DND-41 (cell line): Measurements from ENCODE around the gene CDK5RAP1.
A peak's percentile ranks its signal among the peaks of the same experiment; 100 is the strongest.

Experiments
- ATAC-seq: fragments of 200-7000 bp; cut with Tn5 transposase; 3 replicates; pipeline ENCODE4 v1.9.1; 2021; ENCODE audit warnings: low read depth; ENCODE audit not compliant: insufficient read depth
- DNase-seq: peaks from one replicate; pipeline ENCODE4 v3.0.0-alpha.2; 2020
- H2AFZ ChIP-seq: 2 replicates; pipeline ENCODE4 v1.6.0; 2012; ENCODE audit warnings: low read depth, low read length
- H3K27ac ChIP-seq: 2 replicates; pipeline ENCODE4 v1.5.1; 2012; ENCODE audit warnings: low read length, inconsistent platforms
- H3K27me3 ChIP-seq: fragments of 200-600 bp; sonication (generic); 2 replicates; pipeline ENCODE4 v1.6.0; 2012; ENCODE audit warnings: low read length, mild to moderate bottlenecking, inconsistent platforms; ENCODE audit not compliant: insufficient read depth, poor library complexity
- H3K36me3 ChIP-seq: 2 replicates; pipeline ENCODE4 v1.5.1; 2012; ENCODE audit warnings: low read length, inconsistent platforms; ENCODE audit not compliant: insufficient read depth
- H3K4me1 ChIP-seq: 2 replicates; pipeline ENCODE4 v1.5.1; 2012; ENCODE audit warnings: mild to moderate bottlenecking, low read length; ENCODE audit not compliant: insufficient read depth
- H3K4me2 ChIP-seq: 2 replicates; pipeline ENCODE4 v1.6.0; 2012; ENCODE audit warnings: mild to moderate bottlenecking, moderate library complexity, low read length, inconsistent platforms; ENCODE audit not compliant: insufficient read depth
- H3K4me3 ChIP-seq, 2 experiments: fragments of 200-600 bp in 1 of 2; shearing (Covaris generic) in 1 of 2; 2 replicates each; pipeline ENCODE4 v1.5.1; 2012 to 2016; ENCODE audit warnings: inconsistent platforms in 2 of 2, low read length in 2 of 2, mild to moderate bottlenecking in 2 of 2, low read depth in 1 of 2, moderate library complexity in 1 of 2
- H3K79me2 ChIP-seq: 2 replicates; pipeline ENCODE4 v1.6.0; 2012; ENCODE audit warnings: low read length, inconsistent platforms; ENCODE audit not compliant: insufficient read depth
- H3K9ac ChIP-seq: 2 replicates; pipeline ENCODE4 v1.6.0; 2012; ENCODE audit warnings: low read depth, mild to moderate bottlenecking, inconsistent platforms, low read length, moderate library complexity
- H3K9me3 ChIP-seq: 2 replicates; pipeline ENCODE4 v1.5.1; 2012; ENCODE audit warnings: low read length, moderate library complexity, mild to moderate bottlenecking, inconsistent platforms; ENCODE audit not compliant: insufficient read depth, severe bottlenecking
- H4K20me1 ChIP-seq: 2 replicates; pipeline ENCODE4 v1.6.0; 2012; ENCODE audit warnings: low read length; ENCODE audit not compliant: insufficient read depth
- CTCF ChIP-seq: IDR thresholded peaks from 2 replicates; pipeline ENCODE4 v1.5.1; 2012; ENCODE audit warnings: borderline replicate concordance, low read length, moderate library complexity, mild to moderate bottlenecking; ENCODE audit not compliant: poor library complexity, severe bottlenecking; ENCODE audit errors: extremely low read depth
- EZH2 ChIP-seq: IDR thresholded peaks from 3 replicates; pipeline ENCODE4 v1.6.1; 2012; ENCODE audit warnings: borderline replicate concordance, low read depth, mild to moderate bottlenecking, moderate library complexity, low read length, inconsistent platforms; ENCODE audit not compliant: severe bottlenecking

The CDK5RAP1 gene

DNA sequence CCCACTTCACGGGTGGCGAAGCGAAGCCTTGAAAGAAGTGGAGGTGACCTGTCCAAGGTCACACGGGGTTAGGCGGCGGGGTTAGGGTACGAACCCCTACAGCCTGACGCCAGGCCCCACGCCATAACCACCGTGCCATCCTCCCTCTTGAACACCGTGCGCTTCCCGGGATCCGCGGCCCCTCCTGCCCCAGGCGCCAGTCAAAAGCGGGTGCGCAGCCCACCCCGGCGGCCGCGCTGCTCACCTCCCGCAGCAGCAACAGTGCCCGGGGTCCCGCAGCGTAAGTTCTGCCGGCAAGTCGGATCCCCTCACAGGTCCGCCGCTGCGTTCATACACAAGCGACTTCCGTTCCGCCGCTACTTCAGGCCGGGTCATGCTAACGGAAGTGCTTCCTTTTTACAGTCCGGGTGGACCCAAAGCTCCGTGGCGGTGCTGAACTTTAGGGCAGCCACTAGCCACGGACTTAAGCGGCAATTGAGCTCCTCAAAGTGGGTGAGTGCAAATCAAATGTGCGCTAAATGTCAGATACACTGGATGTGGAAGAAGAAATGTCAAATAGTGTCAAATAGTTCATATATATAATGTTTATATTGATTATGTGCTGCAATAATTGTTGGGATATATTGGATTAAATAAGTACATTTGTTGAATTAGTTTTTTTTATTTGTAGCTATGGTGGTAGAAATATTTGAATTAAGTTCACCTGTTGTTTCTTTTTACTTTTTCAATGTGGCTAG lies at the start of gene CDK5RAP1:
Gene CDK5RAP1 (minus strand): TSS at position 336 of the 737 bp plus-strand sequence. CDS start 4,455 bp downstream, outside the sequence.
- peaks cover 29% of the 10 kb centered on the region; the same call in 1 of the 2 replicates for H4K20me1 ChIP-seq
- peaks cover 38% of the 10 kb centered on the region for H3K4me1 ChIP-seq
- H2AFZ ChIP-seq: peak within 1 kb of the TSS; percentile 90
- H3K36me3 ChIP-seq: peaks cover 22% of the 10 kb centered on the region
- peak within 1 kb of the TSS; percentile 87 to 92 for H3K4me3 ChIP-seq
- no peak for TF ChIP-seq CTCF
- peak within 1 kb of the TSS; percentile 86 for H3K27ac ChIP-seq
- H3K9ac ChIP-seq: peak within 1 kb of the TSS; percentile 77
- no peaks in the 10 kb centered on the region for H3K27me3 ChIP-seq
- DNase-seq: peak; percentile 92
- peak; percentile 96 for ATAC-seq
- peak within 1 kb of the TSS; percentile 90 for H3K4me2 ChIP-seq
- peaks cover 80% of the 10 kb centered on the region for H3K79me2 ChIP-seq
- no peaks in the 10 kb centered on the region for H3K9me3 ChIP-seq

GRCh38 chr20:33450867-33451266 lies 49.5 kb upstream of the CDK5RAP1 start:
- no peak overlapping the region for H3K9ac ChIP-seq
- no peak for DNase-seq
- no peak overlapping the region for H3K4me3 ChIP-seq
- no peak for ATAC-seq
- H3K9me3 ChIP-seq: no peaks in the 10 kb centered on the region
- TF ChIP-seq EZH2: no peak
- no peak for TF ChIP-seq CTCF
- H2AFZ ChIP-seq: no peak overlapping the region
- H3K36me3 ChIP-seq: no peaks in the 10 kb centered on the region
- H3K79me2 ChIP-seq: no peaks in the 10 kb centered on the region
- H3K4me1 ChIP-seq: no peaks in the 10 kb centered on the region
- no peak overlapping the region for H3K4me2 ChIP-seq
- no peaks in the 10 kb centered on the region for H3K27me3 ChIP-seq
- H4K20me1 ChIP-seq: no peaks in the 10 kb centered on the region
- H3K27ac ChIP-seq: no peak overlapping the region

DNA sequence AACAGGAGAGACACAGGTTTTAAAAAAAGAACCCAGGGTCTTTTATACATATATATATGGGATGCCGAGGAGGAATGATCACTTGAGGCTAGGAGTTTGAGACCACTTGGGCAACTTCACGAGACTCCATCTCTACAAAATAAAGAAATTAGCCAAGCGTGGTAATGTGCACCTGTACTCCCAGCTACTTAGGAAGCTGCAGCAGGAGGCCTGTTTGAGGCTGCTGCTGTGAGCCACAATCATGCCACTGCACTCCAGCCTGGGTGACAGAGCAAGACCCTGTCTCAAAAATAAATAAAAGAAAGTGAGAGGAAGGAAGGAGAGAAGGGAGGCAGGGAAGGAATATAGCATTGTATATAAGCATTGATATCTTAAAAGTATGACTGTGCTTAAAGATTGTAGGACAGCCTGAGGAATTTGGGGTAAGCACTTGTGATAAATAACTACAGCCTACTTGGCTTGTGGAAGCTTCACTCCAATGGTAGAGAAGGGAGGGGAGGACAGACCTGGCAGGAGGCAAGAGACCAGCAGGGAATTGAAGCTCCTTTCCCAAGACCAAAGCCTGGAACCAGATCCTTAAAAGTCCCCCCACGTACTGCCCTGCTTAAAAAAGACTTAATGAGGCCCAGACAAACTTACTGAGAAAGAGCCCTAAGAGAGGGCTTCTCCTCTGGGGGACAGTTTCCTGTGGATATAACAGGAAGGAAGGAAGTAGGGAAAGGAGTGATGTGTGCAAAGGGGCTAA lies 44.7 kb upstream of the CDK5RAP1 start:
- no peaks in the 10 kb centered on the region for H4K20me1 ChIP-seq
- DNase-seq (no peak), ATAC-seq (no peak)
- no peaks in the 10 kb centered on the region for H3K9me3 ChIP-seq
- H3K27ac ChIP-seq: no peak overlapping the region
- no peak overlapping the region for H3K4me3 ChIP-seq
- H2AFZ ChIP-seq: no peak overlapping the region
- H3K36me3 ChIP-seq: no peaks in the 10 kb centered on the region
- no peak overlapping the region for H3K4me2 ChIP-seq
- H3K27me3 ChIP-seq: peaks cover 10% of the 10 kb centered on the region
- no peaks in the 10 kb centered on the region for H3K79me2 ChIP-seq
- H3K4me1 ChIP-seq: peaks cover 25% of the 10 kb centered on the region
- no peak overlapping the region for H3K9ac ChIP-seq
- TF ChIP-seq EZH2: no peak
- TF ChIP-seq CTCF: no peak
